Glomerular endothelial cell (primary cell): Measurements from ENCODE around the gene CEBPA. TPM values are rescaled to one million over a fixed set of nuclear protein-coding genes. Genes with fewer than 3 reads are reported as not detected.

Experiments used
- DNase-seq: peaks from one replicate; pipeline ENCODE4 v3.0.0-alpha.2; 2011; ENCODE audit warnings: low read depth, low spot score; ENCODE audit errors: extremely low read depth
- total RNA-seq: library from RNA; depleted of rRNA; stranded (reverse); fragments of >200 nt; gene quantifications from 2 replicates; pipeline ENCODE4 v1.2.3, GENCODE V29; 2015

The CEBPA gene
- total RNA-seq, 1 donor from 2014 or later: 0.47 TPM

DNA sequence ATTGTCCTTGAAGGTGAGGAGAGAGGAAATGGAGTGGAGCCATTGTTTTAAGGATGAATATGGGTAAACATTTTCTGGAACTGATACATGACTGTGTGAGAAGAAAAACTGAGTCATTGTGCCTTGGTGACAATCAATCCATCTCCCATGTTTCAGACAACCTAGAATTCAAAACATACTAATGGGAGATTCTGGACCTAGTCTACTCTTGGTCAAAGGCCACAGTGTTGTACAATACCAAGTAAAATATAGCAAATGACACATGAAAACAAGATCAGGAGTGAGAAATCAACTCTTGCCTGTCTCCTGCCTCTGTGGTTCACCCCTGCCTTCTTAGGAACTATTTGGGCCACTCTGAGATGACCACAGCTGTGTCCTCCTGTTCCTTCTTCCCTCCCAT lies 13.1 kb downstream of the CEBPA start:
- DNase-seq: no peak

DNA sequence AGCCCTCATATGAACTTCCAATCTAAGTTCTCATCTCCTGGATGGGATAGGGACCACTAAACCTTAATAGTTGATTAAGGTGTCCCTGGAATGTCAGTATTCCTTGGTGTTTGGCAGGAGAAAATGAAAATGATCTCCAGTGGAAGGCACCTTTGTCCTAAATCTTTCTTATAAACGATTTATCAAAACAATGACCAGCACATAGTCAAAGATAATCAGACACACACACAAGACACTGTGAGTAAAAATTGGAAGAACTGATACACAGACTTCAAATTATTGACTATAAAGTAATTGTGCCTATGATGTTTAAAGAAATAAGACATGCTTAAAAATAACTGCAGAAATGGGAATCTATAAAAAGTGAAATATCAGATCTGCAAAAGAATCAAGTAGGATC lies 13.7 kb downstream of the CEBPA start:
- no peak for DNase-seq

GRCh38 chr19:33287927-33288326 lies 14.4 kb downstream of the CEBPA start:
- DNase-seq: no peak

- DNase-seq: no peak
These were observed 14.9 kb downstream of the CEBPA start for GRCh38 chr19:33287438-33287837.

GRCh38 chr19:33286899-33287298 lies 15.4 kb downstream of the CEBPA start:
- no peak for DNase-seq

DNA sequence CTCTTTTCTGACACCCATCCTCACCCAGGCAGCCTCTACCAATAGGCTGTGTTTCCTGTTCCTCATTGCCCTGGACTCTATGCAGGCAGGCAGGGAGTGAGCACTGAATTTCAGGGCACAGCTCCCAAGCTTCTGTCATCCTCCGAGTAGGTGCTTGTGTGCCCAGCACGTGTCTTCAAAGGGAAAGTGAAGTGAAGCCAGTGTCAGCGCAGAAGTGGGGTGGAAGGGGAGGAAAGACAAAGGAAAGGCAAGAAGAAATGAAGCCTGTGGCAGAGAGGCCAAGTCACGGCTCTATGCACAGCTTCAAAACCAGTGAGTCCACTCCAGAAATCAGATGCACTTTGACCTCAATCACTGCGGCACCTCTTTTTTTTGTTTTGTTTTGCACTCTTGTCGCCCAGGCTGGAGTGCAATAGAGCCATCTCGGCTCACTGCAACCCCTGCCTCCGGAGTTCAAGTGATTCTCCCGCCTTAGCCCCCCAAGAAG lies 16.9 kb downstream of the CEBPA start:
- no peak for DNase-seq

DNA sequence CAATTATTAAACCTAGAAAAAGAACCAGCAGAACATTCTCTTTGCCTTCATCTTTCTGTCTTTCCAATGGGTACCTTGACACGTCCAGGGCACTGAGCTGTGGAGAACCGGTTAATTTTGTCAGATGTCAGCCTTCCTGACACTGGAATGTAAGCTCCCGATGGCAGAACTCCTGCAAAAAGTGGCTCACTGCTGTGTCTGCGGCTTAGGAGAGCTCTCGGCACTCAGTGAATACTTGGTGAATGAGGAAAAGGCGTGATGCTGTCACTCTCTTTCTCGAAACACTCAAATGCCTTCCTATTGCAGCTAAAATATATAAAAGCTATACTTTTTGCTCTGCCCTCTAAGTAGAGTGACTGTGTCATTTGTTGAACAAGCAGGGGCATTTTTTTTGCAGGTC lies 17.6 kb downstream of the CEBPA start:
- DNase-seq: no peak

GRCh38 chr19:33284146-33284643 lies 18.1 kb downstream of the CEBPA start:
- DNase-seq: no peak

- DNase-seq: no peak
These were observed 18.7 kb downstream of the CEBPA start for GRCh38 chr19:33283589-33283988.

DNA sequence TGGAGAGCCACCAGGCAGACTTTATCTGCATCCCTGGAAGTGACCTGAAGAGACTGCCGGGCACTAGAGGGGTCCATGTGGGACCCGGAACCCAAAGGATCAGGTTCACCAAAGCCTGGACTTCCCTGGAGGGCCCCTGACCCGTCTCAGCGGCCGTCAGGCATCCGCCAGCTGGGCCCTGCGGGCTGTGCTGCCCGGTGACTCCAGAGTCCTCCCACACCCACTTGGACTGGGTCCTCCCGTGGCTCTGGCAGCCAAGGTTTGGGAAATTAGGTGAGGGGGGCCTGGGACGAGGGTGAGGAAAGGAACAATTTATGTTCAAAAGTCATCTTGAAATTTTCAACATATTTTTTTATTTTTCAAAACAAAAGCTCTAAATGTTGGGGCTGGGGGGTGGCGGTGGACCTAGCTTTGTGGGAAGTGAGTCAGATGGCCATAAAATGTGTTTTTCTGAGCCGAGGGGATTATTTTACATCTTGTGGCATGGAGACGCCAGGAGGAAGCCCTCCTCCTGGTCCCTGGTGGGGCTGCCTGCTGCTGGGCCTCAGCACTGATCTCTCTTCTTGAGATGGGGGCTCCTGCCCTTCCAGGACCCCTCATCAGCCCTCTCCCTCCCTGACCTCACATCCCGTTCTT lies 20.2 kb downstream of the CEBPA start:
- no peak for DNase-seq

GRCh38 chr19:33281296-33281926 lies 20.9 kb downstream of the CEBPA start:
- DNase-seq: no peak

DNA sequence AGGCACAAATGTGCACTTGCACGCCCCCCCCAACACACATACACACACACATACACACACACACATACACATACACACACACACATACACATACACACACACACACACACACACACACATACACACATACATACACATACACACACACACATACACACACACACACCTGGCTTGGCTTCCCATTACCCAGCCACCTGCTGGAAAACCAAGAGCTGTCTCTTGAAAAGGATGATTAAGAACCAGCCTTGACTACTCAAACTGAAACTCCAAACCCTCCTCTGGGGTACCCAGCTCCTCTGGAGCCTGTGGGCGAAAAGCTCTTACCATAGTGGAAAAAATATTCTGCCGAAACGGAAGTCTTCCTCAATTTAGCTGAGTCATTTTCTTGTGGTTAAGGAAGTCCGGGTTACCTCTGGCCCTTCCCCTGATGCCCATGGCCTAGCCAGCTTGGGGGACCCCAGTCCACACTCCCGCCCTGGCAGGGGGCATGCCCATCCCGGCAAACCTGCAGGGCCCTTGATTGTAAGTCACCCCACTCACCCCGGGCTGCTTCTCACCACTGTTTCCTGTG lies 21.9 kb downstream of the CEBPA start:
- DNase-seq: no peak

DNA sequence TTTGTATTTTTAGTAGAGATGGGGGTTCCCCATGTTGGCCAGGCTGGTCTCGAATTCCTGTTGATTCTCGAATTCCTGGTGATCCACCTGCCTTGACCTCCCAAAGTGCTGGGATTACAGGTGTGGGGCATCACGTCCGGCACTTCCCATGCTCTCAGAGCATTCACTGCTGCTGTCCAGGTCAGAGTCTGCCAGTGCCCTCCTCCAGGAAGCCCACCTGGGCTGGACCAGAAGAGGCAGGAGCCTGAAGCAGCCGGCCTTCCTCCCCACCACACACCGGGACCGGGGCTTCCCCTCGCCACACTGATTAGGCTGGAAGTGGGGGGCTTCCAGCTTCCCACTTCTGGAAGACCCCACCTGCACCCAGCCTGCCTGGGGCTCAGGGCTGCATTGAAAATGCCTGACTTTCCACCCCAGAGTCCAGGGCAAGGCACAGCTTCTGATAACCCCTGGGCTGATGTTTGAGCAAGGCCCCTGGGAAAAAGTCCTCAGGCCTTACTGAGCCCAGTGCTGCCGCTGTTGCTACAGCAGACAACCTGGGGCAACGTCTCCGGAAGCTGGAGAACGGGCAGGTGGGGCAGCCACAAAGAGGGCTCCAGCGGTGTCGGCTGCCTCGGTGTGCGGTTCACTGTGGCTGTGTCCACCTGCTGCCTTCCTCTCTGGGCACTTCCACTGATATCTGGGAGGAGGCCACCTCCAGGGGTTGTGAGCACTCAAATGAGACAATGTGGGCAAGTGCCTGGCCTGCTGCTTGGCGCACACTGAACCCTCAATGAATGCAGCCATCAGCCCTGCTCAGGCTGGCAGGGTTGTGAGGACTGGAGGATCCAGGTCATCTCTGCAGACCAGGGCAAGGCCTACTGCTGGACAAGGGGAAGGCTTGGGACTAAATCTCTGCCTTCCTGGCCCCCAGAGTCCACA lies 22.6 kb downstream of the CEBPA start:
- no peak for DNase-seq

GRCh38 chr19:33278403-33279269 lies 23.7 kb downstream of the CEBPA start:
- DNase-seq: no peak

DNA sequence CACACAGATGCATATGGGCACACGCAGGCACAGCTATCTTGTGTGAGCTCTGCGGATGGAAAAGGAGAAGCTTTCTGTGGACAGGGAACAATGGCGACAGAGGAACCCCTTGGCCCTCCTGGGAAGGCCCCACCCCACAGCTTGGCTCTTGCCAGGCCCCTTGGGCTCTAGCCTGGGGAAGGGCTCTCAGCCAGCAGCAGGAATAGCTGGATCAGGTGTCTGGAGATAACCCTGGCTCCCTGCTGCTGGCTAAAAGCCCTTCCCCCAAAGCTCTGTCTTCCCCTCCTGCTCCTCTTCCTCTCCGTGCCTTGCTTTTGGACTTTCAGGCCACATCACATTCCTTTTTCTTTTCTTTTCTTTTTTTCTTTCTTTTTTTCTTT lies 24.3 kb downstream of the CEBPA start:
- no peak for DNase-seq

- no peak for DNase-seq
These were observed 24.9 kb downstream of the CEBPA start for GRCh38 chr19:33277434-33277833.

- DNase-seq: no peak
These were observed 26.3 kb downstream of the CEBPA start for GRCh38 chr19:33275933-33276619.

DNA sequence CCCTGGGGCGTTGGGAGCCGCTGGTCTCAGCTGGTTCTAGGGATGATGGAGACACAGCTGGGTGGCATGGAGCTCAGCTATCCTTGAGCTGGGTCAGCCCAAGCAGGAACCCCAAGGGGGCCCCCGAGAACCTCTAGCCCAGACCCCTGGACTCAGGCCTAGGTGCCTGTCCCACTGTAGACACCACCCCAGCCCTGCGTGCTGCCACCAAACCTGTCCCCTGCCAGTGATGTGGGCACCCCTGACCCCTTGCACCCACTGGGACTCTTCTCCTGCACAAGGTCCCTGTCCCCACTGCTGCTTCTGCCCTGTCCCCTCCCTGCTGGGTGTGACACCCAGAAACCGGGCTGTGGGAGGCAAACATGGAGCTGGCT lies 26.8 kb downstream of the CEBPA start:
- no peak for DNase-seq

DNA sequence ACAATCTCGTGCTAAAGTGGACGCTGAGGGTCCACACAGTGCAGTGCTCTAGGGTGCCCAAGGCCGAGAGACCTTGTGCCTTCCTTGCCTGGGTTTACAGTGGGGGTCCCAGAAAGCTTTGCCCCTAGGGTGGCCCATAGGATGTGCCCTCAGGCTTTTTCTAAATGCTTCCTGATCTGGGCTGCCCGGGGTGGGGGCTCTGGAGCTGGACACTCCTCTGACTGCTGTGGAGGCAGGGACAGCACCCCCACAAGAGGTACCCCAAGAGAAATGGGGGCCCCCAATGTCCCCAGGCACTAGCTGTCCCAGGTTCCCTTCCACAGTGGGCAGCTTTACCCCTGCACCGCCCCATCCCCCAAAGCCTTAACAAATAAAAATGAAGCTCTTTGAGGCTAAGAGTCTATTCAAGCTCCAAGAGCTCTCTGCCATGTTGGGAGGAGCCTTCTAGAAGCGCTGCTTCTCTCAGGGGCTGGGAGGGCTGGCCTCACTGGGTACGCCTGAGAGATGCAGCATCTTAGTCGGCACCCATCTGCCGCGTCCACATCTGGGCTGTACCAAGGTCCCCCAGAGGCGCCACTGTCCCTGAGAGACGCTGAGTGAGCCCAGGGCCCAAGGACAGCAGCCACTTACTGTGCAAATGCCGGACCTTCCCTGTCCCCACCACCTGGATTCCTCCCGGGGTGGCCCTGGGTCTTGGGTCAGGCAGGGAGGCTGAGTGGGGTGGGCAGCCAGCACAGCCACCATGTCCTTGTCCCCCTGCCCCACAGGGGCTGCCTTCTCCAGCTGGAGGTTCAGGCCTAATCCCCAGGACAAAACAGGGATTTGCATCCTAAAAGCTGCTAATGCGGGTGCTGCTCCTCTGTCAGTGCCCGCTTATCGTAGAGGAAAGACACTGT lies 27.4 kb downstream of the CEBPA start:
- no peak for DNase-seq
